Mammary epithelial cell (primary cell): ENCODE measurements around the gene SMIM28.

Experiments used
- CTCF ChIP-seq, 2 donors: IDR thresholded peaks in 1 of 2; conservative IDR thresholded peaks in 1 of 2; 2 replicates each; pipeline ENCODE4 v1.5.1; 2011 to 2012; ENCODE audit warnings: inconsistent platforms in 2 of 2, low read length in 2 of 2, mild to moderate bottlenecking in 2 of 2, control low read depth in 1 of 2, low read depth in 1 of 2; ENCODE audit not compliant: insufficient read depth in 1 of 2; ENCODE audit errors: extremely low read depth in 1 of 2
- EZH2 ChIP-seq: IDR thresholded peaks from 2 replicates; pipeline ENCODE4 v1.6.1; 2012; ENCODE audit warnings: low read length, inconsistent platforms, borderline replicate concordance

DNA sequence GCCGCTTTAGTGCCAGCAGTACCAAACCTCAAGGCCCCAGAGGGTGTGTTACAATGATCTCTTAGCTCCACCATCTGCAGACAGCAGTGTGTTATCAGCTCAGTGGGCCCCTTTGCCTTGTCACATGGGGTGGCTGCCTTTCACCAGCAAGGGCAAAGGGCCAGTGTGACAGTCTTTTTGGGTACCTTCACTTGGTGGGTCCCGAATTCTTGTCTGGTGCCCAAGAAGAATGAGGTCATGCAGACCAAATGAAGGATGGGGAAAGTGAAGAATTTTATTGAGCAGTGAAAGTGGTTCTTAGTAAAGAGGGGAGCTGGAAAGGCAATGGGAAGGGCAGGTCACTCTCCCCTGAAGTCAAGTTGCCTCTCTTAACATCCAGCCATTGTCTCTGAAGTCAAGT is 2.9 kb upstream of the SMIM28 start:
- no peak for TF ChIP-seq CTCF (conservative IDR thresholded peaks at IDR 0.05 in 1 of 2, IDR thresholded peaks at IDR 0.05 in 1 of 2; ENCODE audit: extremely low read depth in 1 of 2, insufficient read depth in 1 of 2, low read depth in 1 of 2, low read length in 2 of 2)
- no peak for TF ChIP-seq EZH2
